ENCODE data around the gene CYP51A1. TPM values are rescaled to one million over a fixed set of nuclear protein-coding genes. Genes with fewer than 3 reads are reported as not detected.

The CYP51A1 gene
- polyA plus RNA-seq, 1 donor (not counting 4 experiments of a cell fraction or from before 2014, with no cell fraction given) = 55.1 TPM

DNA sequence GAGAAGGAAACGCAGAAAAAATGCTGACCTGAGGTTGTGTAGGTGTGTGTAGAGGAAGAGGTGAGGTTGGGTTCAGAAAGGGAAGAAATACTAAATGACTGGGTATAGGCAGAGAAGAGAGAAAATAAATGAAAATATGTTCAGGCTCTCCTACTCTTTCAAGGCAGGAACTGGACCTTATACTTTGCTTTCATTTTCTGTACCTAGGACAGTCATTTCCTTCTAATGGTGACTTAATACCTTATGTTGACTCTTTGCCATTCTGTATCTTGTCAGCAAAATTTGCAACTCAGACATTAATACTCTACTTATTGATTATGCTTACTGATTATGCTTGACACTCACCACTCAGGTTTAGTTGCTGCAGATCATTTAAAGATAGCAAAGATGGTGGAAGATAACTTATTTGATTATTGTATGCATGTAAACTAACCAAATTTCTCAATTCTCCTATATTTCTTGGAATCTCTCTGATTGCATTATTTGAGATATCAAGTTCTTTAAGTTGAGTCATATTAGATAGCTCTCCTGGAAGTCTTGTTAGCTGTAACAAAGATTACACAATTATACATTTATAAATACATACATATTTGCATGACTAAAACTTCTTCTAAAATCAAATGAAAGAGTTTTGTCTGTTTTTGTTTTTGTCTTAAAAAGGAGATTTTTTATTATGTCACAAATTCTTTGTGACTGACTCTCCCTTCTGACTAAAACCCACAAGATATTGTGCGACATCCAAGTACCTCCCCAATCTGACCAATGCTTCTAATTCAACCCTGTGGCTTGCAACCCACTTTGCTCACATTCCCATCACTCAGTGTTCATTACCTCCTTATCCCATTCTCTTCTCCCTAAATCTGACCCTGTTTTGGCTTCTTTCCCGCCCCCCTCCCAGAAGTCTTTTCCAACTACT lies 24.6 kb upstream of the CYP51A1 start:
- DNase-seq (ENCODE audit: low read depth, low spot score) (no peak), FAIRE-seq (no peak)
- no peaks in the 10 kb centered on the region for H3K36me3 ChIP-seq (ENCODE audit: control insufficient read depth in 2 of 2, extremely low read depth in 1 of 2, insufficient read depth in 2 of 2, low read length in 2 of 2)
- no peak overlapping the region for H3K4me3 ChIP-seq (ENCODE audit: control insufficient read depth in 2 of 3, extremely low read depth in 1 of 3, insufficient read depth in 2 of 3, low read depth in 1 of 3, low read length in 3 of 3)
- H3K4me2 ChIP-seq (ENCODE audit: control insufficient read depth, extremely low read depth, insufficient read depth, low read depth, low read length) = no peak overlapping the region
- TF ChIP-seq, protein P1, sequence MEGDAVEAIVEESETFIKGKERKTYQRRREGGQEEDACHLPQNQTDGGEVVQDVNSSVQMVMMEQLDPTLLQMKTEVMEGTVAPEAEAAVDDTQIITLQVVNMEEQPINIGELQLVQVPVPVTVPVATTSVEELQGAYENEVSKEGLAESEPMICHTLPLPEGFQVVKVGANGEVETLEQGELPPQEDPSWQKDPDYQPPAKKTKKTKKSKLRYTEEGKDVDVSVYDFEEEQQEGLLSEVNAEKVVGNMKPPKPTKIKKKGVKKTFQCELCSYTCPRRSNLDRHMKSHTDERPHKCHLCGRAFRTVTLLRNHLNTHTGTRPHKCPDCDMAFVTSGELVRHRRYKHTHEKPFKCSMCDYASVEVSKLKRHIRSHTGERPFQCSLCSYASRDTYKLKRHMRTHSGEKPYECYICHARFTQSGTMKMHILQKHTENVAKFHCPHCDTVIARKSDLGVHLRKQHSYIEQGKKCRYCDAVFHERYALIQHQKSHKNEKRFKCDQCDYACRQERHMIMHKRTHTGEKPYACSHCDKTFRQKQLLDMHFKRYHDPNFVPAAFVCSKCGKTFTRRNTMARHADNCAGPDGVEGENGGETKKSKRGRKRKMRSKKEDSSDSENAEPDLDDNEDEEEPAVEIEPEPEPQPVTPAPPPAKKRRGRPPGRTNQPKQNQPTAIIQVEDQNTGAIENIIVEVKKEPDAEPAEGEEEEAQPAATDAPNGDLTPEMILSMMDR (optimal IDR thresholded peaks at IDR 0.05 in 1 of 3, IDR thresholded peaks at IDR 0.05 in 1 of 3, conservative IDR thresholded peaks at IDR 0.05 in 1 of 3; ENCODE audit: extremely low read depth in 1 of 3, insufficient read depth in 2 of 3, low read length in 3 of 3) = no peak
- TF ChIP-seq EZH2 (IDR thresholded peaks at IDR 0.05; ENCODE audit: low read length) = no peak
- no peaks in the 10 kb centered on the region for H3K79me2 ChIP-seq (ENCODE audit: control insufficient read depth, insufficient read depth, low read length)
- no peaks in the 10 kb centered on the region for H3K27me3 ChIP-seq (ENCODE audit: control insufficient read depth, extremely low read depth, insufficient read depth, low read length)
- peaks cover 4% of the 10 kb centered on the region for H3K4me1 ChIP-seq (ENCODE audit: control insufficient read depth, extremely low read depth, insufficient read depth, low read length)
- no peak overlapping the region for H3K27ac ChIP-seq (ENCODE audit: control insufficient read depth, insufficient read depth, low read length)
- no peaks in the 10 kb centered on the region for H3K9me1 ChIP-seq (ENCODE audit: control insufficient read depth, extremely low read depth, insufficient read depth, low read length)
- dilution Hi-C loops (cut with MboI; ENCODE audit: extremely low pct_ligation_motif_present, low sequenced_read_pairs) = no loop called here
- no peaks in the 10 kb centered on the region for H4K20me1 ChIP-seq (ENCODE audit: control insufficient read depth, extremely low read depth, insufficient read depth, low read length)
- no peak overlapping the region for H3K9ac ChIP-seq (ENCODE audit: control insufficient read depth, extremely low read depth, insufficient read depth, low read length)
- H2AFZ ChIP-seq (ENCODE audit: control insufficient read depth, low read length) = no peak overlapping the region
- H3K9me3 ChIP-seq (ENCODE audit: control insufficient read depth, low read depth, low read length) = no peaks in the 10 kb centered on the region

DNA sequence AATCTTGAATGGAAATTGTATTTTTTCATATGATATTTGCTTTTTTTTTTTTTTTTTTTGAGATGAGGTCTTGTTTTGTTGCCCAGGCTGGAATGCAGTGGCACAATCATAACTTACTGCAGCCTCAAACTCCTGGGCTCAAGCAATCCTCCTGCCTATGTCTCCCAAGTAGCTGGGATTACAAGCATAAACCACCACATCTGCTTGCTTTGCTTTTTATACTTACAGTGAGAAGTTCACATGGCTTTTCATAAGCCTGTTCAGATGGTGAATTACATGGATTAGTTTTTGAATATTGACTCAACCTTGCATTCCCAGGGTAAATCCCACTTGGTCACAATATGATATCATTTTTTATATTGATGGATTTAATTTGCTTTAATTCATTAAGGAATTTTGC lies 22.7 kb upstream of the CYP51A1 start:
- peaks cover 4% of the 10 kb centered on the region for H3K4me1 ChIP-seq (ENCODE audit: control insufficient read depth, extremely low read depth, insufficient read depth, low read length)
- no peak overlapping the region for H3K27ac ChIP-seq (ENCODE audit: control insufficient read depth, insufficient read depth, low read length)
- H2AFZ ChIP-seq (ENCODE audit: control insufficient read depth, low read length) = no peak overlapping the region
- no peak for TF ChIP-seq EZH2 (IDR thresholded peaks at IDR 0.05; ENCODE audit: low read length)
- TF ChIP-seq, protein P1 (optimal IDR thresholded peaks at IDR 0.05 in 1 of 3, IDR thresholded peaks at IDR 0.05 in 1 of 3, conservative IDR thresholded peaks at IDR 0.05 in 1 of 3; ENCODE audit: extremely low read depth in 1 of 3, insufficient read depth in 2 of 3, low read length in 3 of 3) = no peak
- no peak overlapping the region for H3K9ac ChIP-seq (ENCODE audit: control insufficient read depth, extremely low read depth, insufficient read depth, low read length)
- H3K27me3 ChIP-seq (ENCODE audit: control insufficient read depth, extremely low read depth, insufficient read depth, low read length) = no peaks in the 10 kb centered on the region
- H3K4me3 ChIP-seq (ENCODE audit: control insufficient read depth in 2 of 3, extremely low read depth in 1 of 3, insufficient read depth in 2 of 3, low read depth in 1 of 3, low read length in 3 of 3) = no peak overlapping the region
- H3K9me3 ChIP-seq (ENCODE audit: control insufficient read depth, low read depth, low read length) = no peaks in the 10 kb centered on the region
- H3K79me2 ChIP-seq (ENCODE audit: control insufficient read depth, insufficient read depth, low read length) = no peaks in the 10 kb centered on the region
- DNase-seq (ENCODE audit: low read depth, low spot score) (no peak), FAIRE-seq (no peak)
- no peak overlapping the region for H3K4me2 ChIP-seq (ENCODE audit: control insufficient read depth, extremely low read depth, insufficient read depth, low read depth, low read length)
- dilution Hi-C loops (cut with MboI; ENCODE audit: extremely low pct_ligation_motif_present, low sequenced_read_pairs) = no loop called here
- no peaks in the 10 kb centered on the region for H4K20me1 ChIP-seq (ENCODE audit: control insufficient read depth, extremely low read depth, insufficient read depth, low read length)
- H3K36me3 ChIP-seq (ENCODE audit: control insufficient read depth in 2 of 2, extremely low read depth in 1 of 2, insufficient read depth in 2 of 2, low read length in 2 of 2) = no peaks in the 10 kb centered on the region
- no peaks in the 10 kb centered on the region for H3K9me1 ChIP-seq (ENCODE audit: control insufficient read depth, extremely low read depth, insufficient read depth, low read length)

All from keratinocyte (primary cell).